ENCODE measurements around the gene PRKN. TPM values are rescaled to one million over a fixed set of nuclear protein-coding genes. Genes with fewer than 3 reads are reported as not detected.

The PRKN gene
- total and polyA plus RNA-seq, 9 of the 15 experiments (the other 6 are each of a cell fraction or from before 2014, with no cell fraction given) = 0.03 to 0.96 (median 0.15) TPM; not detected in 2

GRCh38 chr6:162671580-162672165 is 55.9 kb downstream of the PRKN start:
- Histone ChIP-seq H3K9me3 (replicated peaks; ENCODE audit: control insufficient read depth, insufficient read depth, low read depth, low read length) (no peaks in the 10 kb centered on the region), H4K20me1 (replicated peaks; ENCODE audit: control insufficient read depth, insufficient read depth, low read length) (no peaks in the 10 kb centered on the region), H3K27ac (ENCODE audit: extremely low read depth, low read depth, low read length) (no peak overlapping the region), H3K79me2 (ENCODE audit: control insufficient read depth, insufficient read depth, low read length) (no peaks in the 10 kb centered on the region), H3K4me3 (no peak overlapping the region), H3K27me3 (ENCODE audit: control insufficient read depth in 2 of 2, insufficient read depth in 2 of 2, low read length in 2 of 2) (no peaks in the 10 kb centered on the region), H3K4me1 (replicated peaks in 1 of 2; ENCODE audit: control insufficient read depth in 2 of 2, insufficient read depth in 2 of 2, low read length in 2 of 2) (no peaks in the 10 kb centered on the region), H2AFZ (ENCODE audit: low read depth, low read length) (no peak overlapping the region), H3K9me1 (ENCODE audit: control insufficient read depth, insufficient read depth, low read length) (no peaks in the 10 kb centered on the region), H3K9ac (ENCODE audit: insufficient read depth in 1 of 2, low read depth in 2 of 2, low read length in 2 of 2) (no peak overlapping the region), H3K36me3 (ENCODE audit: control insufficient read depth, insufficient read depth, low read length) (no peaks in the 10 kb centered on the region), H3K4me2 (ENCODE audit: insufficient read depth, low read length) (no peak overlapping the region)
- ChIA-PET CTCF (ENCODE audit: low intra/inter-chr PET ratio) (no interaction called here), POLR2A (no interaction called here)
- 0% methylated on average over 4 of the region's 4 CpGs for WGBS (ENCODE audit: insufficient coverage, low coverage, missing lambda C conversion rate)
- FAIRE-seq (no peak), DNase-seq (ENCODE audit: extremely low read depth in 1 of 4, low spot score in 3 of 4) (no peak), ATAC-seq (no peak)
- BruUV-seq (replicated peaks) = no TSS peak
- in situ Hi-C loops (cut with MboI) = no loop called here
- no peak for TF ChIP-seq ZNF57 (CRISPR knock-in tag; IDR thresholded peaks at IDR 0.05)
- no peak for TF ChIP-seq KHSRP (IDR thresholded peaks at IDR 0.05)
- TF ChIP-seq ZNF507 (tag; conservative IDR thresholded peaks at IDR 0.05) = no peak
- no peak for TF ChIP-seq IRF9 (tag; IDR thresholded peaks at IDR 0.05)
- no peak for TF ChIP-seq WHSC1 (IDR thresholded peaks at IDR 0.05; ENCODE audit: low read length)
- no peak for TF ChIP-seq ZNF436 (CRISPR knock-in tag; IDR thresholded peaks at IDR 0.05)
- intact Hi-C loops (cut with micrococcal nuclease) = no loop called here
